ENCODE results near the gene CEP95. TPM values are rescaled to one million over a fixed set of nuclear protein-coding genes. Genes with fewer than 3 reads are reported as not detected.

The CEP95 gene
- total and polyA plus RNA-seq, 2 of the 13 experiments (the other 11 are each of a cell fraction or from before 2014, with no cell fraction given), result 65.9 to 68.8 TPM

GRCh38 chr17:64544742-64545141 lies 38.0 kb downstream of the CEP95 start:
- H3K27ac ChIP-seq (ENCODE audit: extremely low read length, insufficient read depth, low read length), result no peak overlapping the region
- H3K79me2 ChIP-seq (ENCODE audit: insufficient read depth, low read length), result no peaks in the 10 kb centered on the region
- 94% methylated on average over 2 of the region's 2 CpGs for WGBS (ENCODE audit: low lambda C conversion rate)
- no peaks in the 10 kb centered on the region; the same call in 1 of the 2 replicates for H4K20me1 ChIP-seq (ENCODE audit: insufficient read depth, low read length)
- H3K36me3 ChIP-seq (replicated peaks in 1 of 2; ENCODE audit: control insufficient read depth in 1 of 2, insufficient read depth in 2 of 2, low read length in 2 of 2), result peaks cover 4 to 18% of the 10 kb centered on the region in 2 experiments; a peak in 3 of 5 replicates
- no TSS peak for BruUV-seq (replicated peaks)
- DNase-seq (ENCODE audit: low spot score) (no peak), FAIRE-seq (no peak), ATAC-seq (no peak)
- H3K9ac ChIP-seq (ENCODE audit: insufficient read depth, low read depth, low read length), result no peak overlapping the region
- no peaks in the 10 kb centered on the region for H3K27me3 ChIP-seq (ENCODE audit: control insufficient read depth in 1 of 2, insufficient read depth in 2 of 2, low read length in 2 of 2)
- no peak overlapping the region for H2AFZ ChIP-seq (ENCODE audit: low read length)
- CTCF ChIA-PET (ENCODE audit: low intra/inter-chr PET ratio, low total read pairs), result no interaction called here
- POLR2A ChIA-PET, result interaction anchor here (0.6 to 1.6 kb wide), 2 partner anchors 38 to 63 kb away, joined by 3 to 4 read pairs; partner anchors contain the start of gene CEP95
- H3K9me3 ChIP-seq (ENCODE audit: low read length), result no peaks in the 10 kb centered on the region
- H3K4me2 ChIP-seq (ENCODE audit: low read depth, low read length), result no peak overlapping the region
- H3K4me1 ChIP-seq (ENCODE audit: insufficient read depth, low read length), result peaks cover 4% of the 10 kb centered on the region; the same call in 1 of the 2 replicates
- no peak overlapping the region for H3K4me3 ChIP-seq (replicated peaks in 1 of 3; ENCODE audit: insufficient read depth in 1 of 3, low read depth in 2 of 3, low read length in 3 of 3)
- TF ChIP-seq ZNF143 (CRISPR knock-in tag; IDR thresholded peaks at IDR 0.05) (no peak), MAFF (IDR thresholded peaks at IDR 0.05; ENCODE audit: low read depth, low read length) (peak; percentile 89), MAFK (conservative IDR thresholded peaks at IDR 0.05 in 1 of 2, IDR thresholded peaks at IDR 0.05 in 1 of 2; ENCODE audit: low read length in 2 of 2) (peak; percentile 90 to 93)
- intact Hi-C loops (cut with micrococcal nuclease; ENCODE audit: unreplicated experiment), result no loop called here
- in situ Hi-C loops (cut with HindIII; ENCODE audit: extremely low pct_ligation_motif_present, low pct_unique_long_range_greater_than_20kb), result loop anchor here (25.0 kb wide), 1 partner anchor 93 kb away; no protein-coding TSS in a partner anchor

GRCh38 chr17:64546716-64547115 lies 39.9 kb downstream of the CEP95 start:
- no peak overlapping the region for H3K4me2 ChIP-seq (ENCODE audit: low read depth, low read length)
- POLR2A ChIA-PET, result no interaction called here
- no peaks in the 10 kb centered on the region for H3K79me2 ChIP-seq (ENCODE audit: insufficient read depth, low read length)
- no TSS peak for BruUV-seq (replicated peaks)
- DNase-seq (ENCODE audit: low spot score) (no peak), ATAC-seq (no peak), FAIRE-seq (no peak)
- H3K27ac ChIP-seq (ENCODE audit: extremely low read length, insufficient read depth, low read length), result no peak overlapping the region
- no peaks in the 10 kb centered on the region for H4K20me1 ChIP-seq (ENCODE audit: insufficient read depth, low read length)
- H2AFZ ChIP-seq (ENCODE audit: low read length), result no peak overlapping the region
- intact Hi-C loops (cut with micrococcal nuclease; ENCODE audit: unreplicated experiment) (no loop called here), in situ Hi-C loops (cut with HindIII; ENCODE audit: extremely low pct_ligation_motif_present, low pct_unique_long_range_greater_than_20kb) (loop anchor here (25.0 kb wide), 1 partner anchor 91 kb away; no protein-coding TSS in a partner anchor)
- H3K9me3 ChIP-seq (ENCODE audit: low read length), result no peaks in the 10 kb centered on the region
- 97% methylated on average over 7 of the region's 7 CpGs for WGBS (ENCODE audit: low lambda C conversion rate)
- no peak overlapping the region for H3K9ac ChIP-seq (ENCODE audit: insufficient read depth, low read depth, low read length)
- no peaks in the 10 kb centered on the region for H3K27me3 ChIP-seq (ENCODE audit: control insufficient read depth in 1 of 2, insufficient read depth in 2 of 2, low read length in 2 of 2)
- CTCF ChIA-PET (ENCODE audit: low intra/inter-chr PET ratio, low total read pairs), result no interaction called here
- no peaks in the 10 kb centered on the region for H3K4me1 ChIP-seq (ENCODE audit: insufficient read depth, low read length)
- H3K4me3 ChIP-seq (replicated peaks in 1 of 3; ENCODE audit: insufficient read depth in 1 of 3, low read depth in 2 of 3, low read length in 3 of 3), result no peak overlapping the region
- H3K36me3 ChIP-seq (replicated peaks in 1 of 2; ENCODE audit: control insufficient read depth in 1 of 2, insufficient read depth in 2 of 2, low read length in 2 of 2), result peaks cover 5 to 18% of the 10 kb centered on the region in 2 experiments; a peak in 4 of 5 replicates
- TF ChIP-seq NR1H2 (CRISPR knock-in tag; IDR thresholded peaks at IDR 0.05; ENCODE audit: borderline replicate concordance, low read depth) (no peak), ZSCAN5A (CRISPR knock-in tag; IDR thresholded peaks at IDR 0.05; ENCODE audit: borderline replicate concordance) (no peak), HCFC1 (IDR thresholded peaks at IDR 0.05; ENCODE audit: low read depth, low read length) (no peak), ZNF850 (CRISPR knock-in tag; conservative IDR thresholded peaks at IDR 0.05) (no peak), ZNF7 (CRISPR knock-in tag; IDR thresholded peaks at IDR 0.05) (no peak), ZNF12 (CRISPR knock-in tag; IDR thresholded peaks at IDR 0.05) (no peak), ZNF570 (CRISPR knock-in tag; IDR thresholded peaks at IDR 0.05; ENCODE audit: borderline replicate concordance) (no peak), ZNF839 (CRISPR knock-in tag; IDR thresholded peaks at IDR 0.05; ENCODE audit: borderline replicate concordance) (no peak), RERE (CRISPR knock-in tag; IDR thresholded peaks at IDR 0.05; ENCODE audit: low read depth) (no peak)

All from HepG2 (cell line).